ENCODE measurements around the gene CDC42BPB. TPM values are rescaled to one million over a fixed set of nuclear protein-coding genes. Genes with fewer than 3 reads are reported as not detected.

The CDC42BPB gene
- total and polyA plus RNA-seq, 2 of the 13 experiments (the other 11 are each of a cell fraction or from before 2014, with no cell fraction given) = 19.7 to 32.3 TPM

- TF ChIP-seq ZNF609 (CRISPR knock-in tag; IDR thresholded peaks at IDR 0.05; ENCODE audit: borderline replicate concordance) (no peak), ARNT2 (CRISPR knock-in tag; IDR thresholded peaks at IDR 0.05; ENCODE audit: low read depth) (no peak), ZNF350 (CRISPR knock-in tag; IDR thresholded peaks at IDR 0.05; ENCODE audit: borderline replicate concordance, low read depth) (no peak), CBFB (CRISPR knock-in tag; IDR thresholded peaks at IDR 0.05) (no peak), ZBTB34 (CRISPR knock-in tag; IDR thresholded peaks at IDR 0.05) (no peak)
- TF ChIP-seq, protein P1, sequence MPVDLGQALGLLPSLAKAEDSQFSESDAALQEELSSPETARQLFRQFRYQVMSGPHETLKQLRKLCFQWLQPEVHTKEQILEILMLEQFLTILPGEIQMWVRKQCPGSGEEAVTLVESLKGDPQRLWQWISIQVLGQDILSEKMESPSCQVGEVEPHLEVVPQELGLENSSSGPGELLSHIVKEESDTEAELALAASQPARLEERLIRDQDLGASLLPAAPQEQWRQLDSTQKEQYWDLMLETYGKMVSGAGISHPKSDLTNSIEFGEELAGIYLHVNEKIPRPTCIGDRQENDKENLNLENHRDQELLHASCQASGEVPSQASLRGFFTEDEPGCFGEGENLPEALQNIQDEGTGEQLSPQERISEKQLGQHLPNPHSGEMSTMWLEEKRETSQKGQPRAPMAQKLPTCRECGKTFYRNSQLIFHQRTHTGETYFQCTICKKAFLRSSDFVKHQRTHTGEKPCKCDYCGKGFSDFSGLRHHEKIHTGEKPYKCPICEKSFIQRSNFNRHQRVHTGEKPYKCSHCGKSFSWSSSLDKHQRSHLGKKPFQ (CRISPR knock-in tag; IDR thresholded peaks at IDR 0.05; ENCODE audit: insufficient replicate concordance) = no peak
Measured at GRCh38 chr14:102949062-102949800, 108.1 kb downstream of the CDC42BPB start (continued).
